ENCODE results near the gene C1S.
A peak's percentile ranks its signal among the peaks of the same experiment; 100 is the strongest.
"Not testable (repeated sequence)": the region's sequence is repeated elsewhere in the genome, so short reads cannot be mapped to it uniquely, and the experiment has no call there.

C1S gene

DNA sequence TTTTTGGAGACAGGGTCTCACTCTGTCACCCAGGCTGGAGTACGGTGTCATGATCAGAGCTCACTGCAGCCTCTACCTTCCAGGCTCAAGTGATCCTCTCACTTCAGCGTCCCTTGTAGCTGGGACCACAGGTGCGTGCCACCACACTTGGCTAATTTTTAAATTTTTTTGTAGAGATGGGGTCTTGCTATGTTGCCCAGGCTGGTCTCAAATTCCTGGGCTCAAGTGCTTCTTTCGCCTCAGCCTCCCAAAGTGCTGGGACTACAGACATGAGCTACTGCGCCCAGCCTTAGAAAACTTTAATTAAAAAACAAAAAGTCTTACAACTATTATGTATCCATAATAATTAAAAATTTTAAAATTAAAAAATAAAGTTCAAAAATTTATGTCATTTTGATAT lies 46.7 kb downstream of the C1S start:
- not testable (repeated sequence) for DNase-seq

DNA sequence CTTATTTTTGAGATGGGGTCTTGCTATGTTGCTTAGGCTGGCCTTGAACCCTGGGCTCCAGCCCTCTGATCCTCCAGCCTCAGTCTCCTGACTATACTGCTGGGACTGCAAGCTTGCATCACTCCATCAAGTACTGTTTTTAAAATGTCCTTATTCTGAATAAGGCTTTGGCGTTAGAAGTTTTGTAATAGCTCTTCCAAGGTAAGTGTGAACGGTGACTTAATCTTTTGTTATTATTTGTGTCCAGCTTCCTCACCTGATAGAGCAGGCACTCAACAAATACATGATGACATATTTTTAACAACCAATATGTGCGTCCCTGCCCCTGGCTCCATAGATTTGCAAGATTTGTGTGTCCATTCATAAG lies 47.1 kb downstream of the C1S start:
- no peak for DNase-seq

DNA sequence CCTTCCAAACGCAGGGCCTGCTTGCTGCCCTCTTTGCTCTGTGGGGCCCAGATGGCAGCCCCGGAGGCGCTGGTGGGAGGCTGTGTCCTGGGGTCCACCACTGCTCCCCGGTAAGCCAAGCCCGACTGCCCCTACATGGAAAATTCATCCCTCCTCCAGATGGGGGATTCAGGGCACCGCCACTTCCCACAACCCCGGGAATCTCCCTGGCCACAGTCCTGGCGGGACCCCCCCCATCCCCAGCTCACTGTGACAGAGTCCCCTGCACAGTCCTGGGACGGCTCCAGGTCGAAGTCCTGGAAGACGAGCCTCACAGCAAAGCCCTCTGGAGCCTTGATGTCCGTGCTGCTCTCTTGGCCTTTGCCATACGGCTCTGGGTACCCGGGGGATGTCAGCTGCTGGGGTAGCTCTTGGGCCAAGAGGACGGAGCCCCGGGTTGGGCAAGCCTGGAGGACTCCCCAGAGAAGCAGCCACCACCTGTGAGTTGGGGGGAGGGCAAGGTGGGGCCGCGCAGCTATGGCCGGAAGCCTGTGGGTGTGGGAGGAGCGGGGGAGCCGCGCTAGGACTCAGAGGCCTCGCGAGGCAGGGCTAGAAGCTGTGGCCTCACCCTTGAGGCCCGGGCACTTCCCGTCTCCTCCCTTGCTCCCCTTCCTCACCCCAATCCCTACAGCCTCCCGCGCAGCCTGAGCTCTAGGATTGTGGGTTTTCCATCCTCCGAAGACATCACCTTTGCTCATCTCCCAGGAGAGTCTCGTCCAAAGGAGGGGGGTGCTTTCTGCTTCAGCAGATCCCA lies 47.7 kb downstream of the C1S start:
- DNase-seq, result peak in 1 of 2 experiments; percentile 18

DNA sequence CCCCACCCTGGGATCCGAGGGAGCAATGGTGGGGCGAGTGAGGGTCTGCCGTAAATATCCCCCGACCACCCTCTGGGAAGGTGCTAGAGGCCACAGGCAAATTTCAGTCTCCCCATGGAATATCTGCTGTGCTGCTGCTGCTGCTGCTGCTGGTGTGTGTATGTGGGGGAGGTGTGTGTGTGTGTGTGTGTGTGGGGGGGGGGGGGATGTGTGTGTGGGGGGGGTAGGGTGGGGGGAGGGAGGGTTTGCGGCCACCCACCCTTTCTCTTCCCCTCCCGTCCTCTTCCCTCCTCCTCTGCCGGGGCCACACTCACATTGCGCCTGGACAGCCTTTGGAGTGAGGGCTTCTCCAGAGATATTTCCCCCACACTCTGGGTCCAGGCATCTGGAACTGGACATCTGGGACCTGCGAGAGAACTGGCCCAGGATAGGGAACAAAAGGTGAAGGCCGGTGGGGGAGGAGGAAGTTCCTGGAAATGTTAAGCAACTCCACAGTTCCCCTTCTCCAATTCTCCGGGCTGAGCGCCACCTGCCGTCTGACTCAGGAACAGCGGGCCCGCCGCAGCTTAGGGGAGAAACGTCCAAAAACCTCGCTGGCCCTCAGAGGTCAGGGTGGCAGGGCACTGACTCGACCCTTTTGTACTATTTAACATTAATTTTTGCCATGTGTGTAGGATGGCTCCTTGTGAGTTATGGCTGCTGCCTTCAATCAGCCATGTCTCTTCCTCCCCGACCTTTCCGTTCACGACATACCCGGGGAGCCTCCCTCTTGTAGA lies 48.5 kb downstream of the C1S start, which contains the start of gene C1RL:
TSS of gene C1RL (minus strand) at position 419 of the 776 bp plus-strand sequence. CDS start at position 385, 34 bp downstream.
- DNase-seq, result peak in 1 of 2 experiments; percentile 63

DNA sequence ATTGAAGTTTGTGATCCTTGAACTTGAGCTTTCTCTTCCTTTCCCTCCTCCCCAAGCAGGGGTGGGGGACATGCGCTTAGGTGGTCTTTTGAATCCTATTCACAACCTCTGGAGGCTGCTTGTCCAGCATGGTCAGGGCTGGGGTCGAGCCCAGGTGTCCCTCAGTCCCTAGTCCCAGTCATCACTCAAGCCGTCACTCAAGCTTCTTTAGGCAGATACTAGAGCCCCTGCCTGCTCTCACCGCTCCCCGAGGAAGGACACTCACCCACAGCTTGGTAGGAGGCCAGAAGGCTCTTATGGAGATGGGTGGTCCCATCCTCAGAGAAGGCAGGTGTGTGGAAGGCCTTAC lies 49.0 kb downstream of the C1S start:
- DNase-seq, result no peak

DNA sequence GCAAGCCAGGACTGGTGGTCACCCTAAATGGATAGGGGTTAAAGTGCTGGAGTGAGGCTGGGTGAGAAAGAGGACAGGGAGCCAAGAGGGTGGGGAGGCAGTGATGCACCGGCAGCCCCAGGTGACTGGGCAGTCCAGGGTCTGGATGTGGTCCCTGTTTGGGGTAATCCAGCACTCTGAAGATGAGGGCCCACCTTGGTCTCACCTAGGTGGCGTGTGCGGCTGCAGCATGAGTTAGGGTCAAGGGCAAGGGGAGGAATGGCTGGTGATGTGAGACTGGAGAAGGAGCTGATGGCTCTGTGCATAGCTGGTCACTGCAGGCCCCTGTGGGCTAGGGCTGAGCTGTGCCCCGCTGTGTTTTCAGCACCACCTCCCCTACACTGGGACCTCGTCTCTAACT lies 50.1 kb downstream of the C1S start:
- no peak for DNase-seq

DNA sequence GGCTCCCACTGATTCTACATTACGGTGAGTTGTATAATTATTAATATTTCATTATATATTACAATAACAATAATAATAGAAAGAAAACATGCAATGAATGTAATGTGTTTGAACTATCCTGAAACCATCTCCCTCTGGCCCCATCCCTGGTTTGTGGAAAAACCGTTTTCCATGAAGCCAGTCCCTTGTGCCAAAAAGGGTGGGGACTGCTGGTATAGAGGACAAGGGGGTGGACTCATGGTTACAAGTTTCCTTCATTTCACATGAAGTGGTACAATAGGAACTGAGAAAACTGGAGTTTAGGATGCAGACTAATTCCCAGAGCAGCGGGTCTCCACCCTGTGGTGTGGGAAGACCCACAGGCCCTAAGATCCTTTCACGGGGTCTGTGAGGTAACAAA lies 51.5 kb downstream of the C1S start:
- DNase-seq, result no peak

DNA sequence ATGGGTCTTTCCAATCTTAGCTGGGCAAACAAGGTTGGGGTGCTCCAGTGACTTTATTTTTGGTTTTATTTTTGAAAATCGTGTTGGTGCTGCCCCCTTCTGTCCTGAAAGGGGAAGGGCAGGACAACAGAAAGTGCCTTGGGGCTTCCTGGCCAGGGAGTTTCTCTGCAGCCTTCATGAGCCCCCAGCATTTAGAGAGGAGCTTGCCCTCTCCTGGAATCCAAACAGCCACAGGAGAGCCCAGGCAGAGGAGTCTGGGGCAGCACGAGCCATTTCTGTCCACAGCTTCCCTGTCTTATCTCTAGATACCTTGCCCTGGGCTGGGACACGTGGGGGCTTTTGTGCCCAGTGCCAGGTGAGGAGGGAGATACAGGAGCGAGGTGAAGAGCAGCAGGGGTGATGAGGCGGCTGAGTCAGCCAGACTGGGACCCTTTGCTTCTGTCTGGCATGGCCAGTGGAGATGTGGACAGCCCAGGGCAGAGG lies 52.9 kb downstream of the C1S start:
- no peak for DNase-seq

DNA sequence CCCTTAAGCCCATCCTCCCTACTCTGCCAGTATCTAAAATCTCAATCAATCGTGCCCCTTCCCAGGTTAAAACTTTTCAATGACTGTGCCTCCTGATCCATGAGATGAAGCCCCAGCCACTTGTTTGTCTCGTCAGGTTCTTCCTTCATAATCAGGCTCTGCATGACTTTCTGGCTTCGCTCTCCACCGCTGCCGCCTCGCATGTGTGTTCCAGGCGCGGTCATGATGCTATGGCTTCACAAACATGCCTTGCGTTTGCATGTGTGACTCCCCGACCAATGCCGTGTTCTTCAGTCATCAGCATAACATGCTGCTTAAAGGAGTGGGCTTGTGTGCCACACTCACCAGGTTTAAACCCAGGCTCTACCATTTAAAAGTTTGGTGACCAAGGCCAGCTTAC lies 53.5 kb downstream of the C1S start:
- DNase-seq, result no peak

DNA sequence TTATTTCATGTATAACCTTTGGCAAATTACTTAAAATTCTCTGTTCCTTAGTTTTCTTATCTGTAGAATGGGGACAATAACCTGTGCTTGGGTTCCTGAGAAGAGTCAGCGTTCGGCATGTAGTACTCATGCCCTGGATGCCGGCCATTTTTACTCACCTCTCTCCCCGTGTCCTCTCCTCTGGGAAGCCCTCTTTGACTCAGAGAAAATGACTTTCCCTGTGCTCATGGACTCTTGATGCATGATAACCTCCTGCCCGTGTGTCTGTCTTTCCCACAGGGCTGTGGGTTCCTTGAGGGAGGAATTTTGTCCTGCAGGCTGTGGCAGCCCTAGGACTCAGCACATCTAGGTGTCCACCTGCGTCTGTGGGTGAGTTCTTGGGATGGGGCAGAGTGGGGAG lies 54.3 kb downstream of the C1S start:
- DNase-seq, result no peak

DNA sequence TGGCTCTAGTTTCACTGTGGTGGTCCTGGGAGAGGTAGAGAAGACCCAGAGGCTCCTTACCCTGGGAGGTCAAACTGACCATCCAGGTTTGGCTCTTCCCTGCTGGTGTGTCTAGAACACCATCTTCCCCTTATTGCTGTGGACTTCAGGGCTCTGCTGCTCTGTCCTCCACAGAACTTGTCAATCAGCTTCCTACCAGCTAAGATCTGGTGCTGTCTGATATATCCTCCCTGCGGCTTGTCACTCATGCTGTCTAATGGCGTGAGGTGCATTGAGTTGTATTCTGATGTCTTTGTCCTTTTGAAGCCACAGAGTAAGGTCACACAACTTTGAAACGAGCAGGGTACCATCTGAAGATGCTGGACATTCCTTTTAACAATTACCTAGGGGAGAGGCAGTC lies 55.7 kb downstream of the C1S start:
- no peak for DNase-seq

DNA sequence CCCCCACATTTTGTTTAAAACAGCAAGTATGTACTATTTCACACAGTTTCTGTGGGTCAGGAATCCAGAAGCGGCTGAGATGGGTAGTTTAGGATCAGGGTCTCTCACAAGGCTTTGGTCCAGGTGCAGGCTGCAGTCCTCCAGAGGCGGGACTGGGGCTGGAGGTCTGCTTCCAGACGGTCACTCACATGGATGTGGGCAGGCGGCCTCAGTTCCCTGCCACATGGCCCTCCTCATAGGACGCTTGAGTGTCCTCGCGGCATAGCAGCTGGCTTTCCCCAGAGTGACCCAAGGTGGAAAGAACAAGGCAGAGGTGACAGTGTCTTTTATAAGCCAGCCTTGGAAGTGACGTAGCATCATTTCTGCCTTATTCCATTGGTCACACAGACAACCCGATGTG lies 56.4 kb downstream of the C1S start:
- DNase-seq, result no peak

DNA sequence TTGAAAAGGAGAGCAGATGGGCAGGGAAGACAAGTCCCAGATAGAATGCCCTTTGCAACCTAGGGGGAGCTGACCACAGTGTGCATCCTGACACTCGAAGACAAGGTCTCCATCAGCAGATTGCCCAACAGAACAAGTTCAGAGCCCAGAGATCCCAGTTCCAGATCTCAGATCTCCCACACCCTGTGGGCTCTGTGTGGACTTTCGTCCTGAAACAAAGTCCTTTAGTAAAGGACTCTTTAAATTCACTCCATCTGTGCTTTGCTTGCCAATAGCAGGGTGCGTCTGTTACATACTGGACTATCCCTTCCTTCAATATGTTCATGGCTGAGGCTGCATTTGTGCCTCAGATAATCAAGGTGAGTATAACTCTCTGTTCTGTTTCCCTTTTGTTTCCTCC lies 57.2 kb downstream of the C1S start:
- DNase-seq, result no peak

DNA sequence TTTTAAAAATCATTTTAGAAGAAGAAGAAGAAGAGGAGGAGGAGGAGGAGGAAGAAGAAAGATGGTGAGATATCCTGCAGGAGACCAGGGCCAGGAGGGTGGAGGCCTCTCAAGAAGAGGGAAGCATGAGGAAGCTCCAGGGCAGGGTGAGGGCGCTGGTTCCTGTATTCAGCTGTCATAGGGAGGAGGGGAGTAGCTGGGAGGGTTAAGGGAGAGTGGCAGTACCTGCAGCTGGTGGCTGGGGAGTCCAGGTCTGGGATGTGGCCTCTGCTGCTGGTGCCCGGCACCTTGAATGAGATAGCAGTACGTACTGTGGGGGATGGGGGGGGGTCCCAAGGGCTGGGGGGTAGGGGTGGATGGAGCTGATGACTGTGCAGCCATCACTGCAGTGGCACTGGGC lies 58.4 kb downstream of the C1S start:
- DNase-seq, result no peak

DNA sequence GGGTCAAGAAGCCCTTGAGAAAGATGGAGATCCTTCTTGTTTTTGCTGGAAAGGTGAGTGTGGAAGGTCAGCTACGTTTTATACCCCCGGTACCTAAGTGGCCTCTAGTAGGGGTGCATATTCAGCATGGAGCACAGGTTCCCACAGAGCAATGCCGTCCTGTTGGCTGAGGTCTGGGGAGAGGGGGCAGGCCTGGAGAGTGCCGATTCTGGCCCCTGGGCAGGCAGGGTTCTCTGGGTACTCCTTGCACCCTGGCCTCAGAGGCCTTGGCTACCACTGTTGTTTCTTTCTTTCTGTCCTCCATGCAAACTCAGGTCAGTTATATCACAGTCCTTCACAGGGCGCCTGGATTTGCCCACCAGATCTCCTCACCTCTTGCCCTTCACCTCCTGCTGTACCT lies 59.6 kb downstream of the C1S start:
- DNase-seq, result no peak

All from NCI-H524 (cell line).